ENCODE results near the gene AMOTL1.

DNA sequence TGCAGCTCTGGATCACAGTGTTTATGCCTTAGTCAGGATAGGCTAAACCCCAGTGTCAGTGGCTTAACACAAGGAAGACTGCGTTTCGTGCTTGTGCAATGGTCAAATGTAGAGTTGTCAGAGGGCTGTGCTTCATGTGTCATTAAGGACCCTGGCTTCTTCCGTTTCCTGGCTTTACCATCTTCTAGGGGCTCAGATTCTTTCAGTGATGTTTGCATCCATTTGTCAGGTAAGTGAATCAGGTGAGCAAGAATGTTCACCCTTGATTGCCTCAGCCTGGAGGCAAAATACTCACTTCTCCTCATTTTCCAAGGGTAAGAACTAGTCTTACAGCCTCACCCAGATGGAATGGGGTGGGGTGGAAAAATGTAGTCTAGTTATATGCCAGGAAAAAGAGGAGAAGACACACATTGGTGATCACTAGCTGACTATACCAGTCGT, 20.5 kb upstream of the AMOTL1 start:
- TF ChIP-seq, protein P1, sequence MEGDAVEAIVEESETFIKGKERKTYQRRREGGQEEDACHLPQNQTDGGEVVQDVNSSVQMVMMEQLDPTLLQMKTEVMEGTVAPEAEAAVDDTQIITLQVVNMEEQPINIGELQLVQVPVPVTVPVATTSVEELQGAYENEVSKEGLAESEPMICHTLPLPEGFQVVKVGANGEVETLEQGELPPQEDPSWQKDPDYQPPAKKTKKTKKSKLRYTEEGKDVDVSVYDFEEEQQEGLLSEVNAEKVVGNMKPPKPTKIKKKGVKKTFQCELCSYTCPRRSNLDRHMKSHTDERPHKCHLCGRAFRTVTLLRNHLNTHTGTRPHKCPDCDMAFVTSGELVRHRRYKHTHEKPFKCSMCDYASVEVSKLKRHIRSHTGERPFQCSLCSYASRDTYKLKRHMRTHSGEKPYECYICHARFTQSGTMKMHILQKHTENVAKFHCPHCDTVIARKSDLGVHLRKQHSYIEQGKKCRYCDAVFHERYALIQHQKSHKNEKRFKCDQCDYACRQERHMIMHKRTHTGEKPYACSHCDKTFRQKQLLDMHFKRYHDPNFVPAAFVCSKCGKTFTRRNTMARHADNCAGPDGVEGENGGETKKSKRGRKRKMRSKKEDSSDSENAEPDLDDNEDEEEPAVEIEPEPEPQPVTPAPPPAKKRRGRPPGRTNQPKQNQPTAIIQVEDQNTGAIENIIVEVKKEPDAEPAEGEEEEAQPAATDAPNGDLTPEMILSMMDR (optimal IDR thresholded peaks at IDR 0.05 in 1 of 3, IDR thresholded peaks at IDR 0.05 in 1 of 3, conservative IDR thresholded peaks at IDR 0.05 in 1 of 3; ENCODE audit: extremely low read depth in 1 of 3, insufficient read depth in 2 of 3, low read length in 3 of 3), result no peak
- TF ChIP-seq EZH2 (IDR thresholded peaks at IDR 0.05; ENCODE audit: low read length), result no peak

Data from keratinocyte (primary cell).